Pulmonary artery endothelial cell (primary cell): ENCODE measurements around the gene PCDH19. TPM values are rescaled to one million over a fixed set of nuclear protein-coding genes. Genes with fewer than 3 reads are reported as not detected.

Source experiments
- DNase-seq: peaks from one replicate; pipeline ENCODE4 v3.0.0-alpha.2; 2011; ENCODE audit warnings: low read depth, low spot score
- total RNA-seq: library from RNA; depleted of rRNA; stranded (reverse); fragments of >200 nt; gene quantifications from 2 replicates; pipeline ENCODE4 v1.2.3, GENCODE V29; 2014

Gene PCDH19
- total RNA-seq, 1 donor from 2014 or later: 0.33 TPM

- DNase-seq: no peak
Observed at GRCh38 chrX:100405424-100405823, 4.6 kb downstream of the PCDH19 start.

GRCh38 chrX:100404851-100405250 lies 5.2 kb downstream of the PCDH19 start:
- DNase-seq: no peak

GRCh38 chrX:100395781-100396180 lies 14.3 kb downstream of the PCDH19 start:
- no peak for DNase-seq

GRCh38 chrX:100381619-100382018 lies 28.5 kb downstream of the PCDH19 start:
- DNase-seq: no peak

- no peak for DNase-seq
Observed at GRCh38 chrX:100379388-100379986, 30.6 kb downstream of the PCDH19 start.

- no peak for DNase-seq
Observed at GRCh38 chrX:100377826-100378225, 32.2 kb downstream of the PCDH19 start.

- DNase-seq: no peak
Observed at GRCh38 chrX:100376576-100376975, 33.5 kb downstream of the PCDH19 start.

GRCh38 chrX:100373673-100374072 lies 36.4 kb downstream of the PCDH19 start:
- no peak for DNase-seq

GRCh38 chrX:100368167-100368566 lies 41.9 kb downstream of the PCDH19 start:
- DNase-seq: no peak

GRCh38 chrX:100363896-100364295 lies 46.2 kb downstream of the PCDH19 start:
- DNase-seq: no peak

- no peak for DNase-seq
Observed at GRCh38 chrX:100358766-100359165, 51.3 kb downstream of the PCDH19 start.

GRCh38 chrX:100356351-100356896 lies 53.6 kb downstream of the PCDH19 start:
- no peak for DNase-seq

- no peak for DNase-seq
Observed at GRCh38 chrX:100355680-100356079, 54.4 kb downstream of the PCDH19 start.

GRCh38 chrX:100353326-100353725 lies 56.7 kb downstream of the PCDH19 start:
- DNase-seq: no peak

- DNase-seq: no peak
Observed at GRCh38 chrX:100350704-100351489, 59.2 kb downstream of the PCDH19 start.

GRCh38 chrX:100349391-100349790 lies 60.7 kb downstream of the PCDH19 start:
- DNase-seq: no peak

GRCh38 chrX:100341142-100341510 lies 68.9 kb downstream of the PCDH19 start:
- no peak for DNase-seq

- DNase-seq: no peak
Observed at GRCh38 chrX:100340491-100341141, 69.5 kb downstream of the PCDH19 start.

- DNase-seq: no peak
Observed at GRCh38 chrX:100328351-100328750, 81.7 kb downstream of the PCDH19 start.

- no peak for DNase-seq
Observed at GRCh38 chrX:100319716-100320115, 90.4 kb downstream of the PCDH19 start.

GRCh38 chrX:100316987-100317386 lies 93.1 kb downstream of the PCDH19 start:
- no peak for DNase-seq

GRCh38 chrX:100315566-100315965 lies 94.5 kb downstream of the PCDH19 start:
- DNase-seq: no peak
